Colonic mucosa (tissue), 4 donors: ENCODE measurements around the gene LDB3. TPM values are rescaled to one million over a fixed set of nuclear protein-coding genes. Genes with fewer than 3 reads are reported as not detected.
A peak's percentile ranks its signal among the peaks of the same experiment; 100 is the strongest.

Source experiments
- DNase-seq: peaks from one replicate; pipeline ENCODE4 v3.0.0-alpha.2; 2020
- H3K27ac ChIP-seq: fragments of 200-600 bp; one replicate; pipeline ENCODE4 v1.8.0; 2021
- H3K27me3 ChIP-seq: fragments of 200-600 bp; one replicate; pipeline ENCODE4 v1.8.0; 2021
- H3K36me3 ChIP-seq: fragments of 200-600 bp; one replicate; pipeline ENCODE4 v1.8.0; 2021
- H3K4me1 ChIP-seq: fragments of 200-600 bp; one replicate; pipeline ENCODE4 v1.8.0; 2021; ENCODE audit warnings: mild to moderate bottlenecking
- H3K4me3 ChIP-seq: fragments of 200-600 bp; one replicate; pipeline ENCODE4 v1.8.0; 2021
- H3K9ac ChIP-seq, 2 donors: one replicate each; pipeline ENCODE4 v1.7.0; 2013; ENCODE audit warnings: control low read depth in 2 of 2, low read depth in 2 of 2, low read length in 2 of 2
- H3K9me3 ChIP-seq: fragments of 200-600 bp; one replicate; pipeline ENCODE4 v1.8.0; 2021
- intact Hi-C: fragments of 100-400 bp; cut with DNase I; formaldehyde crosslinking; loops from one replicate; pipeline ENCODE4 v1.14.1; 2022
- total RNA-seq, 2 donors: library from RNA; stranded (reverse); fragmentation: NEBNext Ultra II Directional in 1 of 2; extraction: Animal tissue kit (Norgen Biotek cat#: 25700) in 1 of 2; gene quantifications; one replicate each; pipeline ENCODE4 v1.2.1, GENCODE V29; 2021
- TF ChIP-seq, protein P1 (sequence below): fragments of 200-600 bp; IDR thresholded peaks from one replicate; pipeline ENCODE4 v1.8.0; 2022; ENCODE audit warnings: antibody characterized with exemption, mild to moderate bottlenecking
- donor health status: healthy.
- donor health status: DM: no; HTN: no; CAD: no.
- donor health status: DM: no; HTN: no; CAD: no.

The LDB3 gene
- total RNA-seq, 2 donors from 2014 or later, result 0.72 to 4.7 TPM

DNA sequence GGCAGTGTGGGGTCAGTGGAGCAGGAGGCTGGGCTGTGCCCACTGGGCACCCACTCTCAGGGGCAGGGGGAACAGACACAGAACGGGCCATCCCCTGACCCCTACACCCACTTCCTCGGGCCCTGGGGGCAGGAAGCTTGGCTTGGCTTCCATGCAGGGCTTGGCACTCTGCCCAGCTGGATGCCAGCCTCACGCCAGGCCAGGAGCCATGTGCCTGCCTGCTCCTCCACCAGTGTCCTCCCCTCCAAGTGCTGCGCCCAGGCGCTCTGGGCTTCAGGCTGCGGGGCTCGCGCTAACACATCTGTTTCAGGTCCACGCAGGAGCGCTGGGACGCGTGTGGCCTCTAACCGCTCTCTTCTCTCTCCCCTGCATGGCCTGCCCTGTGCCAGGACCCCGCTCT is 12.7 kb downstream of the LDB3 start:
- DNase-seq, result no peak
- intact Hi-C loops, result no loop called here
- Histone ChIP-seq H3K9me3 (no peaks in the 10 kb centered on the region), H3K27ac (no peak overlapping the region), H3K36me3 (no peaks in the 10 kb centered on the region), H3K4me1 (no peaks in the 10 kb centered on the region), H3K4me3 (no peak overlapping the region), H3K27me3 (no peaks in the 10 kb centered on the region), H3K9ac (no peak overlapping the region)
- TF ChIP-seq, protein P1, sequence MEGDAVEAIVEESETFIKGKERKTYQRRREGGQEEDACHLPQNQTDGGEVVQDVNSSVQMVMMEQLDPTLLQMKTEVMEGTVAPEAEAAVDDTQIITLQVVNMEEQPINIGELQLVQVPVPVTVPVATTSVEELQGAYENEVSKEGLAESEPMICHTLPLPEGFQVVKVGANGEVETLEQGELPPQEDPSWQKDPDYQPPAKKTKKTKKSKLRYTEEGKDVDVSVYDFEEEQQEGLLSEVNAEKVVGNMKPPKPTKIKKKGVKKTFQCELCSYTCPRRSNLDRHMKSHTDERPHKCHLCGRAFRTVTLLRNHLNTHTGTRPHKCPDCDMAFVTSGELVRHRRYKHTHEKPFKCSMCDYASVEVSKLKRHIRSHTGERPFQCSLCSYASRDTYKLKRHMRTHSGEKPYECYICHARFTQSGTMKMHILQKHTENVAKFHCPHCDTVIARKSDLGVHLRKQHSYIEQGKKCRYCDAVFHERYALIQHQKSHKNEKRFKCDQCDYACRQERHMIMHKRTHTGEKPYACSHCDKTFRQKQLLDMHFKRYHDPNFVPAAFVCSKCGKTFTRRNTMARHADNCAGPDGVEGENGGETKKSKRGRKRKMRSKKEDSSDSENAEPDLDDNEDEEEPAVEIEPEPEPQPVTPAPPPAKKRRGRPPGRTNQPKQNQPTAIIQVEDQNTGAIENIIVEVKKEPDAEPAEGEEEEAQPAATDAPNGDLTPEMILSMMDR, result no peak

DNA sequence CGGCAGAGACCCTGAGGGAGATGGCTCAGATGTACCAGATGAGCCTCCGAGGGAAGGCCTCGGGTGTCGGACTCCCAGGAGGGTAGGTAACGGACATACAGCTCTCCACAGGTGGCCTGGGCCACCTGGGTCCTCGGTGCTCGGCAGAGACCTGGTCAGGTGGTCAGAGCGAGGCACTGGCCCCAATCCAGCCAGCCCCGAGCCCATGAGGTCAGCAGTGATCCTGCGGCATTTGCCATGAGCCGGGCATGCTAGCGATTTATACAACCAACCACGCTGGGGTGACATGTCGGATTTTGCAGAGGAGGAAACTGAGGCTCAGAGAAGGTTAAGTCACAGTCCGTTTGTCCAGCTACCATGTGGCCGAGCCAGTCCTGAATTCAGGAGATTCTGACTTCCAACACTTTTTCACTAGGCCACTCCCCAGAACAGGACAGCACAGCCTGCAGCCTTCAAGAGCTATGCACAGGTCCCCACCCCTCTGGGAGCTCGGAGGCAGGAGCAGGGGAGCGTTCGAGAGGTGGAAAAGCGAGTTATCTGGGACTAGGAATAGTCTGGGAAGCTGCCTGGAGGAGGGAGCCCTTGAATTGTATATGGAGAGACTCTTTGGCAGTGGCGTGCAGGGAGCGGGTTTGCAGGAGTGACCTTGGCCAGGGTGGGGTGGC is 13.5 kb downstream of the LDB3 start:
- Histone ChIP-seq H3K27ac (no peak overlapping the region), H3K4me3 (no peak overlapping the region), H3K9me3 (no peaks in the 10 kb centered on the region), H3K36me3 (no peaks in the 10 kb centered on the region), H3K4me1 (no peaks in the 10 kb centered on the region), H3K27me3 (no peaks in the 10 kb centered on the region), H3K9ac (no peak overlapping the region)
- TF ChIP-seq, protein P1, result no peak
- no peak for DNase-seq
- intact Hi-C loops, result no loop called here

DNA sequence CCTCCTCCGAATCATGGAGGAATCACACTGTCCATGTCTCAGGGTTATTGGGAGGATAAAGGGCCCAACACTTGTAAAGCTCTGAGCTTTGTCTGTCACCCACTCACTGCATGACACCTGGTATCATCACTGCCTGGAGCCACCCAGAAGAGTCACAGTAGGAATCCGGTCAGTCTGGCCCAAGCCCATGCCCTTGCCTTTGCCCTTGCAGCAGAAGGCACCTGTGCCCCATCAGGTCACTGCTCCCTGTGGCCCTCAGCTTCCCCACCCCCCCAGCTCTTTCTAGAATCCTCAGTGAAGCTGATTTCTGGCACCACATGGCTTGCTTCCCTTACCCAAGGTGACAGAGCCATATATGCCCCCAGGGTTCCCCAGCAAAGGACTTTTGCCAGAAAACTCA is 14.4 kb downstream of the LDB3 start:
- Histone ChIP-seq H3K4me3 (no peak overlapping the region), H3K27ac (no peak overlapping the region), H3K4me1 (no peaks in the 10 kb centered on the region), H3K9me3 (no peaks in the 10 kb centered on the region), H3K27me3 (no peaks in the 10 kb centered on the region), H3K9ac (no peak overlapping the region), H3K36me3 (no peaks in the 10 kb centered on the region)
- no peak for DNase-seq
- TF ChIP-seq, protein P1, result no peak
- intact Hi-C loops, result no loop called here

DNA sequence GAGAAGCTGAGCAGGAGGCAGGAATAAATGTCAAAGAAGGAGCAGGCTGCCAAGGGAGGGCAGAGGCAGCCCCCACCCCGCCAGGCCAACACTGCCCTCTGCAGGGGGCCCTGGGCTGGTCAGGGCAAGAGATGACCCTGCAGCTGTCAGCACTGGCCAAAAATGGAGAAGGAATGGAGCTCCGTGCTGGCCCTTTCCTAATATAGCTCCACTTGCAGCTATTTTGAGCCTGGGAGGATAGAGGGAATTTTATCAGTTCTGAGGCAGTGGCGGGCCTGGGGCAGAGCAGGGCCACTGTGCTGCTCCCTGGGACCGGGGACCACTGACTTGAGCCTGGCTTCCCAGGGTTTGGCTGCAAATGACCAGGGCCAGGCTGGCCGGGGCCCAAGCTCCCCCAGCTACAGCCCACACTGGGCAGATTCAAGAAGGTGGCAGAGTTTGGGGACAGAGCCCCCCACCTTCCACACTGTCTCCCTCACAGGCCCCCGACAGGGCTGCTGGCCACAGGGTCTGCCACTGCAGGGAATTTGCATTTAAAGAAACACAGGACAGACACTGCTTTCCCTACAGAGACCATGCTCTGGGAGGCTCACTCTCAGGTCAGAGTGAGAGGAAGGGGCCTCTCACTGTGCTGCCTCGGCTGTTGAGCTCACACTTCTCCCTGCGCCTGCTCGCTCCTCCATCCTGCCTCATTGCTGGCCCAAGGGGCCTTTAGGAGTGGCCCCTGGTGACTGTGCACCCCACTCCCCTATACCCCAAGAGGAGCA is 16.2 kb downstream of the LDB3 start:
- H3K4me1 ChIP-seq, result no peaks in the 10 kb centered on the region
- H3K9me3 ChIP-seq, result no peaks in the 10 kb centered on the region
- H3K27ac ChIP-seq, result no peak overlapping the region
- TF ChIP-seq, protein P1, result no peak
- DNase-seq, result no peak
- H3K27me3 ChIP-seq, result no peaks in the 10 kb centered on the region
- no peaks in the 10 kb centered on the region for H3K36me3 ChIP-seq
- no peak overlapping the region for H3K4me3 ChIP-seq
- peak overlapping the region in 1 of 2 donors; percentile 12 for H3K9ac ChIP-seq
- intact Hi-C loops, result no loop called here

DNA sequence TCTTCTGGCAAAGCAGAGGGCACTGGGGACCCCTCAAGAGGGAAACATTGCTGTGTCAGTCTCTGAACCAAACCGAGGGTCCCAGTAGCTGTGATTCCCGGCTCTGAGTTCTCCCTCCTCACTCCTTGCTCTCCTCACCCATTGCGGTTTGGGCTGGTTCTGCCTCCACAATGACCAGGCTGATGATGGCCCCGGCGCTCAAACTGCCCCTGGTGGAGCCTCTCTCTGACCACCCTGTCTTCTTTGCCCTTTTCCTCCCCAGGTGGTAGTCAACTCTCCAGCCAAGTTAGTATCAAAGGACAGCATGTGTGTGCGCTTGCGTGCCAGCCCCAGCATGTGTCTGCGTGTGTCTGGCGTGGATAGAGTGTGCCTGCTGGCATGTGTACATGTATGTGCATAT is 17.1 kb downstream of the LDB3 start:
- Histone ChIP-seq H3K27me3 (no peaks in the 10 kb centered on the region), H3K4me1 (no peaks in the 10 kb centered on the region), H3K27ac (no peak overlapping the region), H3K4me3 (no peak overlapping the region), H3K9me3 (no peaks in the 10 kb centered on the region), H3K9ac (no peak overlapping the region), H3K36me3 (no peaks in the 10 kb centered on the region)
- DNase-seq, result no peak
- intact Hi-C loops, result no loop called here
- TF ChIP-seq, protein P1, result no peak
